ENCODE measurements around the gene MAN1A2.

- TF ChIP-seq CTCF (IDR thresholded peaks at IDR 0.05) (no peak), POLR2AphosphoS5 (IDR thresholded peaks at IDR 0.05) (no peak), EP300 (IDR thresholded peaks at IDR 0.05) (no peak)
Observed at GRCh38 chr1:117570988-117571409, 203.8 kb downstream of the MAN1A2 start.
